CD4-positive, alpha-beta memory T cell (primary cell): ENCODE data around the gene ADSL. TPM values are rescaled to one million over a fixed set of nuclear protein-coding genes. Genes with fewer than 3 reads are reported as not detected.

Experiments
- CTCF ChIA-PET: fragments of 350-600 bp; sonication (Branson Sonifier 250); formaldehyde crosslinking; loops from one replicate; lab custom pipeline; 2021; ENCODE audit warnings: inconsistent platforms; ENCODE audit not compliant: partially characterized antibody; lab: Charles Lee
- POLR2A ChIA-PET: fragments of 350-600 bp; sonication (Branson Sonifier 250); formaldehyde crosslinking; loops from one replicate; lab custom pipeline; 2021; ENCODE audit not compliant: partially characterized antibody; lab: Charles Lee
- DNase-seq, 5 donors: peaks; one replicate each; pipeline versions ENCODE4 v3.0.0 to v3.0.0-alpha.2; 2020 to 2022; ENCODE audit warnings: mixed read lengths in 1 of 5
- H3K27ac ChIP-seq: one replicate; pipeline ENCODE4 v1.7.0; 2013; ENCODE audit warnings: low read depth, low read length
- H3K27me3 ChIP-seq: 2 replicates; pipeline ENCODE4 v1.7.0; 2013; ENCODE audit warnings: mild to moderate bottlenecking, low read length, moderate library complexity; ENCODE audit not compliant: insufficient read depth
- H3K36me3 ChIP-seq: 2 replicates; pipeline ENCODE4 v1.7.0; 2013; ENCODE audit warnings: mild to moderate bottlenecking, low read length, moderate library complexity; ENCODE audit not compliant: insufficient read depth
- H3K4me1 ChIP-seq: 2 replicates; pipeline ENCODE4 v1.7.0; 2013; ENCODE audit warnings: mild to moderate bottlenecking, low read length, moderate library complexity; ENCODE audit not compliant: insufficient read depth
- H3K4me3 ChIP-seq, 2 donors: one replicate each; pipeline ENCODE4 v1.7.0; 2013; ENCODE audit warnings: low read length in 2 of 2, mild to moderate bottlenecking in 1 of 2
- H3K9me3 ChIP-seq, 2 donors: one replicate each; pipeline ENCODE4 v1.7.0; 2013; ENCODE audit warnings: low read length in 2 of 2, control low read depth in 1 of 2; ENCODE audit not compliant: control insufficient read depth in 1 of 2
- H3K27ac Mint-ChIP-seq, 7 donors: one replicate each; pipeline ENCODE4 v1.8.0; 2020 to 2021; ENCODE audit warnings: mixed read lengths in 7 of 7, mild to moderate bottlenecking in 6 of 7, inconsistent platforms in 3 of 7, moderate library complexity in 3 of 7
- H3K27me3 Mint-ChIP-seq, 2 donors: one replicate each; pipeline ENCODE4 v1.8.0; 2020 to 2021; ENCODE audit warnings: mixed read lengths in 2 of 2
- H3K36me3 Mint-ChIP-seq, 2 donors: one replicate each; pipeline ENCODE4 v1.8.0; 2020 to 2021; ENCODE audit warnings: mixed read lengths in 2 of 2, inconsistent platforms in 1 of 2, mild to moderate bottlenecking in 1 of 2
- H3K4me1 Mint-ChIP-seq, 4 donors: one replicate each; pipeline ENCODE4 v1.8.0; 2020 to 2021; ENCODE audit warnings: mixed read lengths in 4 of 4, mild to moderate bottlenecking in 1 of 4
- H3K4me3 Mint-ChIP-seq, 8 donors: one replicate each; pipeline ENCODE4 v1.8.0; 2020 to 2021; ENCODE audit warnings: mixed read lengths in 8 of 8, mild to moderate bottlenecking in 7 of 8, moderate library complexity in 6 of 8, inconsistent platforms in 3 of 8
- H3K9me3 Mint-ChIP-seq, 8 donors: one replicate each; pipeline ENCODE4 v1.8.0; 2020 to 2021; ENCODE audit warnings: mixed read lengths in 8 of 8, mild to moderate bottlenecking in 5 of 8, inconsistent platforms in 3 of 8, moderate library complexity in 1 of 8
- intact Hi-C: fragments of 100-400 bp; cut with micrococcal nuclease; formaldehyde crosslinking; loops from one replicate; pipeline ENCODE4 v1.15.1; 2023
- polyA plus RNA-seq, 2 donors: library from polyadenylated mRNA; unstranded; fragments of 300-500 nt; fragmentation: Illumina TruSeq; gene quantifications; one replicate each; pipeline ENCODE4 v1.2.3, GENCODE V29; 2021
- total RNA-seq, 2 experiments: library from RNA; stranded (reverse); gene quantifications; one replicate each; pipeline ENCODE4 v1.2.3, GENCODE V29; 2021

ADSL gene
- total and polyA plus RNA-seq, 4 experiments from 2014 or later, result 63.3 to 199 (median 109) TPM

- peaks cover 0 to 2% (median 0%) of the 10 kb centered on the region in 8 donors for H3K9me3 Mint-ChIP-seq
- no peaks in the 10 kb centered on the region for H3K4me1 ChIP-seq
- CTCF ChIA-PET, result interaction anchor here (0.8 to 1.5 kb wide), 2 partner anchors 10 to 13 kb away, joined by 3 read pairs; no protein-coding TSS in a partner anchor
- peak overlapping the region in 1 of 7 donors; percentile 8 for H3K27ac Mint-ChIP-seq
- H3K4me1 Mint-ChIP-seq, result peaks cover 7 to 19% (median 13%) of the 10 kb centered on the region in 4 donors
- intact Hi-C loops, result no loop called here
- DNase-seq, result no peak
- H3K36me3 Mint-ChIP-seq, result peaks cover 55 to 80% of the 10 kb centered on the region in 2 donors
- POLR2A ChIA-PET, result no interaction called here
- H3K9me3 ChIP-seq, result no peaks in the 10 kb centered on the region
- no peaks in the 10 kb centered on the region for H3K27me3 Mint-ChIP-seq
- H3K4me3 Mint-ChIP-seq, result no peak overlapping the region
- no peak overlapping the region for H3K4me3 ChIP-seq
- no peaks in the 10 kb centered on the region for H3K27me3 ChIP-seq
- peaks cover 95% of the 10 kb centered on the region for H3K36me3 ChIP-seq
- H3K27ac ChIP-seq, result no peak overlapping the region
Measured at GRCh38 chr22:40423882-40424640, 77.8 kb downstream of the ADSL start.

DNA sequence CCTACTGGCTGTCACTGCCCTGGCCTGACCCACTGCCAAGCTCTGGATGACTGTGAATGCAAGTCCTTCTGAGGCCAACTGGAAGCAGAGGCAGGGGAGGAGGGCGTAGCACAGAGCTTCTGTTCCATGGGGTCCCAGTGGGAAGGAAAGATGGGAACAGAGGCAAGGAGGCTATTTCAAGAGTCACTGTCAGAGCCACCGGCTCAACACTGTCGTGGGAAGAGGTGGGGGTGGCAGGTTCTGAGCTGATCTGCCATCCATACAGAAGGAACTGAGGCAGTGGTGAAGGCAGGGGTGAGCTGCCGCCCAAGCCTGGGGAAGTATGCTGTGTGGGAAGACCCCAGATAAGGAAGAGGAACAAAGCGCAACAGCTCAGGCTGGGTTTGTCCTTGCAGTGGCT, 78.8 kb downstream of the ADSL start:
- Histone ChIP-seq H3K27me3 (no peaks in the 10 kb centered on the region), H3K36me3 (peaks cover 95% of the 10 kb centered on the region), H3K27ac (no peak overlapping the region), H3K4me1 (no peaks in the 10 kb centered on the region), H3K4me3 (no peak overlapping the region), H3K9me3 (no peaks in the 10 kb centered on the region)
- Mint-ChIP-seq H3K4me3 (no peak overlapping the region), H3K27me3 (no peaks in the 10 kb centered on the region), H3K27ac (peak overlapping the region in 4 of 7 donors; percentile 52 to 87 (median 66)), H3K36me3 (peaks cover 57 to 83% of the 10 kb centered on the region in 2 donors), H3K4me1 (peaks cover 9 to 20% (median 15%) of the 10 kb centered on the region in 4 donors), H3K9me3 (peaks cover 0 to 2% (median 0%) of the 10 kb centered on the region in 8 donors)
- DNase-seq, result no peak
- intact Hi-C loops, result no loop called here
- POLR2A ChIA-PET, result no interaction called here
- CTCF ChIA-PET, result interaction anchor here (0.6 to 1.8 kb wide), 3 partner anchors 9 to 1037 kb away, joined by 3 to 5 read pairs (median 3); no protein-coding TSS in a partner anchor

GRCh38 chr22:40426594-40427333, 80.5 kb downstream of the ADSL start:
- H3K4me3 ChIP-seq, result no peak overlapping the region
- Mint-ChIP-seq H3K4me3 (no peak overlapping the region), H3K4me1 (peaks cover 9 to 22% (median 15%) of the 10 kb centered on the region in 4 donors), H3K9me3 (peaks cover 0 to 2% (median 0%) of the 10 kb centered on the region in 8 donors), H3K27me3 (no peaks in the 10 kb centered on the region), H3K36me3 (peaks cover 61 to 81% of the 10 kb centered on the region in 2 donors), H3K27ac (peak overlapping the region in 6 of 7 donors; percentile 53 to 88 (median 72))
- intact Hi-C loops, result no loop called here
- H3K36me3 ChIP-seq, result peaks cover 84% of the 10 kb centered on the region
- H3K9me3 ChIP-seq, result no peaks in the 10 kb centered on the region
- ChIA-PET CTCF (interaction anchor here (0.6 to 2.0 kb wide), 8 partner anchors 9 to 333 kb away, joined by 3 to 11 read pairs (median 4); no protein-coding TSS in a partner anchor), POLR2A (no interaction called here)
- no peak overlapping the region for H3K27ac ChIP-seq
- H3K4me1 ChIP-seq, result no peaks in the 10 kb centered on the region
- H3K27me3 ChIP-seq, result no peaks in the 10 kb centered on the region
- no peak for DNase-seq

DNA sequence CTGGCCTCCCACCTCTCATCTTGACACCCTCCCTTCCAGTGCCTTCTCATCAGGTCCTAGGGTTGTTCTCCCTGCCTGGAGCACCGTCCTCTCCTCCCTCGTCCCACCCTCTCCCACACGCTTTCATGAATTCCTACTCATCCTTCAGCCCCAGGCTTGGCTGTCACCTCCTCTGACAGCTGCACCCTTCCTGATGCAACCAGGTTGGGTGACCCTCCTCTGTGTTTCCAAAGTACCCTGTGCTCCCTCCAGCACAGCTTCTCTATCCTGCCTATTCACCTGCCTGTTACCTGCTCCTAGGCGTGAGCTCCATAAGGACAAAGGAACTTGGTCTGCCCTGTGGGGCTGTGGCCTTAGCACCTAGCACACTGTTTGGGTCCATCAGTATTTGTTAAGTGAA, 82.5 kb downstream of the ADSL start:
- Histone ChIP-seq H3K9me3 (no peaks in the 10 kb centered on the region), H3K36me3 (peaks cover 75% of the 10 kb centered on the region), H3K4me1 (no peaks in the 10 kb centered on the region), H3K27ac (no peak overlapping the region), H3K27me3 (no peaks in the 10 kb centered on the region), H3K4me3 (no peak overlapping the region)
- intact Hi-C loops, result no loop called here
- ChIA-PET POLR2A (interaction anchor here (1.1 to 1.2 kb wide), 2 partner anchors 28 to 66 kb away, joined by 3 read pairs; no protein-coding TSS in a partner anchor), CTCF (no interaction called here)
- H3K9me3 Mint-ChIP-seq, result peaks cover 0 to 2% (median 0%) of the 10 kb centered on the region in 8 donors
- peak overlapping the region in 5 of 7 donors; percentile 69 to 89 (median 84) for H3K27ac Mint-ChIP-seq
- peaks cover 7 to 19% (median 13%) of the 10 kb centered on the region in 4 donors for H3K4me1 Mint-ChIP-seq
- peaks cover 48 to 75% of the 10 kb centered on the region in 2 donors for H3K36me3 Mint-ChIP-seq
- H3K4me3 Mint-ChIP-seq, result no peak overlapping the region
- H3K27me3 Mint-ChIP-seq, result no peaks in the 10 kb centered on the region
- no peak for DNase-seq

DNA sequence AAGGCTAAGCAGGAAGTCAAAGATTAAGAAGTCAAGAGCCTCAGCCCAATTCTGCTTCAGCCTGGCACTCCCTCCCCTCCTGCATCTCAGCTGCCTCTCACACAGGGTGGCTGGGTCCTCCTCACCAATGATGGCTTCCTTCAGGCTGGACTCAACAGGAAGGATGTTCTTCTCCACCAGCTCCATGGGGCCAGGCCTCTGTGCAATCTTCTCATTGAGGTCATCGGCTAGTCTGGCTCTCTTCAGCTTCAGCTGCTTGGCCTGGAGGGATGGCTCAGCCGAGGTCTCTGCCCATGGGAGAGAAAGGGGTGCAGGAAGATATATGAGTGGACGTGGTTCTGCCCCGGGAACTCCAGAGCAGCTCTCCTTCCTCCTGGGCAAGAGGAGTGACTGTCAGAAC, 83.2 kb downstream of the ADSL start:
- Mint-ChIP-seq H3K27me3 (no peaks in the 10 kb centered on the region), H3K4me3 (peak overlapping the region in 1 of 8 donors; percentile 7), H3K36me3 (peaks cover 52 to 80% of the 10 kb centered on the region in 2 donors), H3K27ac (peak overlapping the region in 6 of 7 donors; percentile 57 to 89 (median 70)), H3K4me1 (peaks cover 9 to 19% (median 14%) of the 10 kb centered on the region in 4 donors), H3K9me3 (peaks cover 0 to 2% (median 0%) of the 10 kb centered on the region in 8 donors)
- CTCF ChIA-PET, result interaction anchor here (1.0 to 1.3 kb wide), 2 partner anchors 58 to 217 kb away, joined by 3 to 4 read pairs; no protein-coding TSS in a partner anchor
- intact Hi-C loops, result no loop called here
- Histone ChIP-seq H3K27me3 (no peaks in the 10 kb centered on the region), H3K9me3 (no peaks in the 10 kb centered on the region), H3K36me3 (peaks cover 73% of the 10 kb centered on the region), H3K27ac (no peak overlapping the region), H3K4me1 (no peaks in the 10 kb centered on the region), H3K4me3 (no peak overlapping the region)
- POLR2A ChIA-PET, result interaction anchor here (1.1 kb wide), 1 partner anchor 67 kb away, joined by 3 read pairs; no protein-coding TSS in a partner anchor
- DNase-seq, result no peak

- no peak for DNase-seq
- H3K9me3 Mint-ChIP-seq, result peaks cover 0 to 2% (median 0%) of the 10 kb centered on the region in 8 donors
- H3K27me3 Mint-ChIP-seq, result no peaks in the 10 kb centered on the region
- no peaks in the 10 kb centered on the region for H3K4me1 ChIP-seq
- POLR2A ChIA-PET, result no interaction called here
- peaks cover 68% of the 10 kb centered on the region for H3K36me3 ChIP-seq
- H3K27me3 ChIP-seq, result no peaks in the 10 kb centered on the region
- intact Hi-C loops, result no loop called here
- H3K27ac ChIP-seq, result no peak overlapping the region
- H3K9me3 ChIP-seq, result no peaks in the 10 kb centered on the region
- no peak overlapping the region for H3K4me3 ChIP-seq
- no peak overlapping the region for H3K4me3 Mint-ChIP-seq
- H3K27ac Mint-ChIP-seq, result peak overlapping the region in 4 of 7 donors; percentile 29 to 68 (median 53)
- CTCF ChIA-PET, result interaction anchor here (1.4 kb wide), 1 partner anchor 49 kb away, joined by 5 read pairs; no protein-coding TSS in a partner anchor
- H3K36me3 Mint-ChIP-seq, result peaks cover 53 to 73% of the 10 kb centered on the region in 2 donors
- H3K4me1 Mint-ChIP-seq, result peaks cover 9 to 19% (median 14%) of the 10 kb centered on the region in 4 donors
Measured at GRCh38 chr22:40430991-40431390, 84.7 kb downstream of the ADSL start.
